Activated CD8-positive, alpha-beta memory T cell treated with anti-CD3 and anti-CD28 coated beads for 1 hour (primary cell): ENCODE results near the gene MAP4K5.
A peak's percentile ranks its signal among the peaks of the same experiment; 100 is the strongest.
"Not testable (repeated sequence)": the region's sequence is repeated elsewhere in the genome, so short reads cannot be mapped to it uniquely, and the experiment has no call there.

ENCODE experiments used
- DNase-seq, 2 donors: peaks; one replicate each; pipeline ENCODE4 v3.0.0-alpha.2; 2020; ENCODE audit warnings: low read depth in 1 of 2; ENCODE audit errors: extremely low read depth in 1 of 2

MAP4K5 gene

GRCh38 chr14:50532502-50533240 is at the start of gene MAP4K5:
TSS of gene MAP4K5 (minus strand) at chr14:50532569. CDS start at chr14:50532049, 520 bp downstream.
- DNase-seq: peak; percentile 75 to 83

GRCh38 chr14:50578433-50578832 is 46.1 kb upstream of the MAP4K5 start:
- no peak for DNase-seq

DNA sequence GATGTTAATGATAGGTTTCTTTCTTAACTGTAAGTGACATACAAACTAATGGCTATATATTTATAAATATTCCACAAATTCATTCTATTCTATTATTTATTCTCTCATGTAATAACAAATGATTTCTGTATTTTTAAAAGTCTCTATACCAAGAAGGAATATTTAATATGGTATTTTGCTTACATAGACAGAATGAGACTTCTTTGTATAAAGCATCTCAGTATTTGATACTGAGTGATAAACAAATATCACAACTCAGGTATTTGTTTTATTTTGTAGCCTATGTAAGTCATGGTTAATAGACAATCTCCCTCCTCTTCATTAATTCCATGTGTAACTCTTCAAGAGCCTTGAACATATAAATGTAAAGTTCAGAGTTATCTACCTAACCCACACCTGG is 45.6 kb upstream of the MAP4K5 start:
- DNase-seq: no peak

GRCh38 chr14:50575769-50576168 is 43.4 kb upstream of the MAP4K5 start:
- DNase-seq: no peak

GRCh38 chr14:50573862-50574261 is 41.5 kb upstream of the MAP4K5 start:
- DNase-seq: no peak

DNA sequence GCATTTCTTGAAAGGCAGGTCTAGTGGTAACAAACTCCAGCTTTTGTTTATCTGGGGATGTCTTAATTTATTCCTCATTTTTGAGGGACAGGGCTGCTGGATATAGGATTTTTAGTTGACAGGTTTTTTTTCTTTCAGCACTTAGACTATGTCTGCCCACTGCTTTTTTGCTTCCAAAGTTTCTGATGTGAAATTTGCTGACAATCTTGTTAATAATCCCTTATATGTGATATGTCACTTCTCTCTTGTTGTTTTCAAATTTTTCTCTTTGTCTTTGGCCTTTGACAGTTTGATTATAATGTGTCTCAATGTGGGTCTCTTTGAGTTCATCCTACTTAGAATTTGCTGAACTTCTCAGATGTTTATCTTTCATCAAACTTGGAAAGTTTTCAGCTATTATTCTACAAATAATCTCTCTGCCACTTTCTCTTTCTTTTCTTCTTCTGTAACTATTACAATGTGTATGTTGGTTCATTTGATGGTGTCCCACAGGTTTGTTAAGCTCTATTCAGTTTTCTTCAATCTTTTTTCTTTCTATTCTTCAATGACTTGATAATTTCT is 37.4 kb upstream of the MAP4K5 start:
- DNase-seq: no peak

DNA sequence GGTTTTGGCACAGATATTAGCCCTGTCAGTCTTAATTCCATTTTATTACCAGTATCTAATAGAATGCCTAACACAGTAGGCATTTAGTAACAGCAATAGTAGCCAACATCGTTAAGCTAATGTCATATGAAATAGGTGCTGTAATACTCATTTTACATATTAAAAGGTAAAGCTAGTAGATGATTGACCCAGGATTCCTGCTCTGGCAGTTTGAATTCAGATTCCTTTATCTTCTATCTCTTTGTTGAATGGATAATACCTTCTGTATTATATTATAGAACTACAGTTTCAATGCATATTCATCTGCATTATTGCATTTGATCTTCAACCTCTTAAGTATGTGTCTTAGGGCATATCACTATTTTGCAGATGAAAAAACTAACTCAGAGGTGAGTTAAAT is 30.5 kb upstream of the MAP4K5 start:
- no peak for DNase-seq

DNA sequence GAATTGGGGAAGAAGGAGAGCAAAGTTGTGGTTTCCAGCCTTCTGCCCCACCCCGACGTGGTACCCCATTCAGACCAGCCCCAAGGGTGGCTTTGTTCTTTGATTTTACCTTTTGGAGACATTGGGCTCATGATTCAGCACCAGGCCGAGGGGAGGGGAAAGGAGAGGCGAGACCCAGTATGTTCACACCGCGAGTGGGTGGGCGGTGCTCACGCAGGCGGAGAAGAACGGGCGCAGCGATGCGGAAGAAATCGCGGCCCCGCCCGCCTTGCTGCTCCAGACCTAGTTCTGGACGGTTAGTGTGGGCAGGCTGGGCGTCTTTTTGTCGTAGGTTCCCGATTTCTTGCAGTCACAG is 28.5 kb upstream of the MAP4K5 start:
- DNase-seq: peak in 1 of 2 donors; percentile 18

GRCh38 chr14:50559990-50560930 is 27.9 kb upstream of the MAP4K5 start, which contains the start of gene ATL1:
TSS of gene ATL1 (plus strand) at chr14:50560145. CDS start at chr14:50560266, 121 bp downstream.
- DNase-seq: peak in 1 of 2 donors; percentile 10

DNA sequence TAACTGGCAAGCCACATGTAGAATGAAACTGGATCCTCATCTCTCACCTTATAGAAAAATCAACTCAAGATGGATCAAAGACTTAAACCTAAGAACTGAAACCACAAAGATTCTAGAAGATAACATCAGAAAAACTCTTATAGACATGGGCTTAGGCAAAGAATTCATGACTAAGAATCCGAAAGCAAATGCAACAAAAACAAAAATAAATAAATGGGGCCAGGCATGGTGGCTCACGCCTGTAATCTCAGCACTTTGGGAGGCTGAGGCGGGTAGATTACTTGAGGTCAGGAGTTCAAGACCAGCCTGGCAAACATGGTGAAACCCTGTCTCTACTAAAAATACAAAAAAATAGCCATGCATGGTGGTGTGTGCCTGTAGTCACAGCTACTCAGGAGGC is 20.4 kb upstream of the MAP4K5 start:
- DNase-seq: not testable (repeated sequence)

- DNase-seq: no peak
These were observed 19.5 kb upstream of the MAP4K5 start for GRCh38 chr14:50551877-50552276.

DNA sequence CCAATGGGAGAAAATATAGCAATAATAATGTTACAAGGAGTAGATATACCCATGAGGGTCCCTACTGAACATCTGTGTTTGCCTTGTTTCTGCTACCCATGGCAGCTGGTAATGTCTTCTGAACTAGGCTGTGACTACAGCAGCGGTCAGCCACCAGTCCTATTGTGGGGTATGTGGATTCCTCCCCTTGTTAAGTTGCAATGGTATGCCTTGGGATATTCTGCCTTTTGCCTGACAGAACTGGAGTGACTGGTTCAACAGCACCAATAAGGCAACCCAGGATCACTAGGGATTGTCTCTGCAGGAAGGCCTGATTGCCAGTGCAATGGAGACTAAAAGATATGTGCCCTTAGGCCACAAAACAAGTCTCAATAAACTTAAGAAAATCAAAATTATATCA is 17.9 kb upstream of the MAP4K5 start:
- no peak for DNase-seq

- no peak for DNase-seq
These were observed 13.2 kb upstream of the MAP4K5 start for GRCh38 chr14:50545618-50546017.

GRCh38 chr14:50544911-50545310 is 12.5 kb upstream of the MAP4K5 start:
- DNase-seq: no peak

- DNase-seq: no peak
These were observed 10.6 kb upstream of the MAP4K5 start for GRCh38 chr14:50542941-50543418.

DNA sequence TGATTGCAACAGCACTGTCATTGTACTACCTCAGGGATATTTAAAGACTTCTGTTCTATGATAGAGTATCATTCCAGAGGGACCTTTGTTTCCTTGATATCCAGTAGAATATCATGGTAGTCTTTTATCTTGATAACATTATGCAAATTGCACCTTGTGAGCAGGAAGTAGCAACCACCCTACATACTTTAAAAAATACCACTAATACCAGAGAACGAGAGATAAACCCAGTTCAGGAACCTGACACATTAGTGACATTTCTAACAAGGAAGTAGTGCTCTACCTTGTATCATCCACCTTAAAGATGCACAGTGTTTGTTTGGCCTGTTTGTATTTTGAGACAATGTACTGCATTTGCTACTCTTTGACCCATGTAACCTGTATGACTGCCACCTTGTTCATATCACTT is 8.8 kb upstream of the MAP4K5 start:
- DNase-seq: no peak

GRCh38 chr14:50539051-50539450 is 6.7 kb upstream of the MAP4K5 start:
- DNase-seq: no peak

DNA sequence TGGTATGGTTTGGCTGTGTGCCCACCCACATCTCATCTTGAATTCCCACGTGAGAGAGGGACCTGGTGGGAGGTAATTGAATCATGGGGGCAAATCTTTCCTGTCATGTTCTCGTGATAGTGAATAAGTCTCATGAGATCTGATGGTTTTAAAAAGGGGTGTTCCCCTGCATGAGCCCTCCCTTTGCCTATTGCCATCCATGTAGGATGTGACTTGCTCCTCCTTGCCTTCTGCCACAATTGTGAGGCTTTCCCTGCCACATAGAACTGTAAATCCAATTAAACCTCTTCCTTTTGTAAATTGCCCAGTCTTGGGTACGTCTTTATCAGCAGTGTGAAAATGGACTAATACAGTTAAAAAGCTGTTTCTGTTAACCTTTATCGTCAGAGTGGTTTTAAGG is 5.7 kb upstream of the MAP4K5 start:
- not testable (repeated sequence) for DNase-seq

GRCh38 chr14:50534997-50535396 is 2.6 kb upstream of the MAP4K5 start:
- DNase-seq: no peak

GRCh38 chr14:50534416-50534815 is 2.0 kb upstream of the MAP4K5 start:
- DNase-seq: no peak

- DNase-seq: no peak
These were observed 1.4 kb upstream of the MAP4K5 start for GRCh38 chr14:50533806-50534205.
